Kasumi-1 (cell line): ENCODE results near the gene MS4A8.
"Not testable (repeated sequence)": the region's sequence is repeated elsewhere in the genome, so short reads cannot be mapped to it uniquely, and the experiment has no call there.

Source experiments
- DNase-seq, 2 experiments: peaks; one replicate each; lab custom pipeline; 2025; lab: John Stamatoyannopoulos, UW

The MS4A8 gene

GRCh38 chr11:60725592-60725991 lies 26.2 kb downstream of the MS4A8 start:
- DNase-seq, result no peak

- no peak for DNase-seq
Measured at GRCh38 chr11:60731586-60731985, 32.2 kb downstream of the MS4A8 start.

DNA sequence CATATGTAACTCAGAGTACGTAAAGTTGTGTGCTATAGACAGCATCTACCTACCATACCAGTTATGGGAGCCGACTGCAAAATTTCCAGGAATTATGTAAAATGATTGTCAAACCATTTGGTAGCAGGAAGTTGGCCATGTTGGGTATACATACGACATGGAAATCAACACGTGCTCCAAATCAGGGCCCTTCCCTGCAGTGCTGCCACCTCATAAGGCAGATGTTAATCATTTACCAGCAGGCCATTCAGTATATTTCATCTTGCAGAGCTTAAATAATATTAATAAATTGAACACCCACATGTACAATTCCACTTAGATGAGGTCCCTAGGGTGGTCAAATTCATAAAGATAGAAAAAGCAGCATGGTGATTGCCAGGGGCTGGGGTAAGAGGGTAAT lies 34.9 kb downstream of the MS4A8 start:
- no peak for DNase-seq

DNA sequence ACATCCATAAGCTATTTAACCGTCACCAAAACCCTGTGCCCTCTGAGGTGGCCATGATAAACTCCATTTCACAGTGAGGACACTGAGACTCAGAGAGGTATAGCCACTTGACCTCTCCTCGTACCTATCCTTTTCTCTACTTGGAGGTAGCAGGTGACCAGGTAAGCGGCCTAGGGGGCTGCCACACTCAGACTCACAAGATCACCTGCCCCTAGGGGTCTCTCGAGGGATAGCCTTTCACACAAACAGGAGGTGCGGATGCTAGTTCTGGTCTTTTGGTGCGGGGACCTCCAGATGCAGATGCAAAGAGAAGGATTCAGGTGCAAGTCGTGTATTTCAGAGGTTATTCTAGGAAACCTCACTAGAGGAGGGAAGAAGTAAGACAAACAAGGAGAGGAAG lies 39.7 kb downstream of the MS4A8 start:
- DNase-seq, result no peak

GRCh38 chr11:60740573-60740972 lies 41.2 kb downstream of the MS4A8 start:
- DNase-seq, result no peak

DNA sequence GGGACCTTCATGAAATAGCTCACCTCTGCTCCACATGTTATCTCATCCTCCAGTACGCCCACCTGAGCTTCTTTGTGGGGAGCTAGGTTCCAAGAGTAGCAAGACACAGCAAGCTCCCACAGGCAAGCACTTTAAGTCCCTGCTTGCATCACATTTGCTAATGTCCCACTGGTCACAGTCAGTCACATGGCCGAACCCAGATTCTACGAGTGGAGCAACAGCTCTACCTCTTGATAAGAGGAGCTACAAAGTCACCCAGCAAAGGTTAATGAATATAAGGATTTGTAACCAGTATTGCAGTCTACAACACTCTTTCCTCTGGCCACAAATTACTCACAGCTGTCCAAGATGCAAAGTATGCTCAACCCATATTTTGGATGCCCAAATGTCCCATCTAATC lies 42.0 kb downstream of the MS4A8 start:
- DNase-seq, result no peak

DNA sequence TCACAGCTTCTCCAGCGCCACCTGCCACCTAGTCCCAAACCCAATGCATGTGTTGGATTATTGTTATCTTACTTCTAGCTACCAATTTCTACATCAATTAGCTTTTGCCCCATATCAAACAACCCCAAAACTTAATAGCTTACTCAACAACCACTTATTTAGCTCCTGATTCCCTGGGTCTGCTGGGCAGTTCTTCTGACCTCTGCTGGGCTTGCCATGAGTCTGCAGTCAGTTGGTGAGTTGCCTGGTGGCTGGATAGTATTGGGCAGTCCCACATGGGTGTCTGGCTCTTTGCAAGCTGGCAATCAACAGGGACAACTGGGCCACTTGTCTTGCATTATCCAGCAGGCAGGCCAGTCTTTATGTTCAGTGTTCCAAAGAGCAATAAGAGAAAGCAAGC lies 43.6 kb downstream of the MS4A8 start:
- no peak for DNase-seq

GRCh38 chr11:60744114-60744513 lies 44.7 kb downstream of the MS4A8 start:
- DNase-seq, result no peak

DNA sequence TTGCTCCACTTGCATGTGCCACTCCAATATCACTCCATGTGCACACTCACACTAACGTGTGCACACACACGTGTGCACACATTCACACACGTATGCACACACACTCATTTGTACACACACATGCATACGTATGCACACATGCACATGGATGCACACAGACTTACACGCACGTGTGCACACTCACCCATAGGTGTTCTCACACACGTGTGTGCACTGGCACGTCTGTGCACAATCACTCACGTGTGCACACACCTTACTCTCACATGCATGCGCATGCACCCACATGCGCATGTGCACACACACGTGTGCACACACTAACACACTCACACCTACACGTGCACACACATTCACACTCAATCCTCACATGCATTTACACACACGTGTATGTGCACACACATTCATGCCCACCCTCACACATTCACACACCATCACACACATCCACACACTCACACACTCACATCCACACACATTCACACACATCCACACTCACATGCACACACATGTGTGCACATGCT lies 48.0 kb downstream of the MS4A8 start:
- DNase-seq, result no peak

DNA sequence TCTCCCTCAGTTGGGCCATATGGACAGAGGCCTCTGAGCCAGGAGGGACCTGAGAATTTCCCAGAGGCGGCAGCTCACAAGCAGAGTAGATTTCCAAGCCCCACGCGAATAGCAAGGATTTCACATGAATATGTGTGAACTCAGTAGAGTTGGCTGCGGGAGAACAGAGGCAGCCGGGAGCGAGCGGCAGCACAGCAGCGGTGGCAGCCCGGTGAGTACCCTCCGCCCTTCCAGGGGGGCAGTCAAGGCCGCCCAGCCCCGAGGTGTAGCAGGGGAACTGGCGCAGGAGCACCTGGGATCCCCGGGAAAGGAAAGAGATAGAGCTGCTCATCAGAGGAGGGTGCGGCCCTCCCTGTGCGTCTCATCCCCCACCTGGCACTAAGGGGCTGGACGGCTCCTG lies 48.8 kb downstream of the MS4A8 start:
- DNase-seq, result no peak

DNA sequence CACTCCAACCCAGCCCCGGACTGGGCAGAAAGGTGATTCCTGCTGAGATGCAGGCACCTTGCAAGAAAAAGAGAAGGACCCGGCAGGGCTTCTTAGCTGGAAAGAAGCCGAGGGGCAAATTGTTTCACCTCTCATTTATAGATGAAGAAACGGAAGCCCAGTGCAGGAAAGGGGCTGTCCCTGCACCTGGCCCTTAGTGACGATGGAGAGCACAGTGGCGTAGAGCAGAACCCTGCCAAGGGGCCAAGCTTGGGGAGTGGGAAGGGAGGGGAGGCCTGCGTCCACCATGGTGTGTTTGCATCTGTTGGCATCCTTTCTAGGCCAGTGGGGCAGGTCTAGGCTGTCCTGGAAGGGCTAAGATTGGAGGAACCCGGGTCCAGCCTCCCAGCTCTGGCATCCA lies 49.4 kb downstream of the MS4A8 start:
- DNase-seq, result no peak

GRCh38 chr11:60750911-60751310 lies 51.5 kb downstream of the MS4A8 start:
- no peak for DNase-seq

DNA sequence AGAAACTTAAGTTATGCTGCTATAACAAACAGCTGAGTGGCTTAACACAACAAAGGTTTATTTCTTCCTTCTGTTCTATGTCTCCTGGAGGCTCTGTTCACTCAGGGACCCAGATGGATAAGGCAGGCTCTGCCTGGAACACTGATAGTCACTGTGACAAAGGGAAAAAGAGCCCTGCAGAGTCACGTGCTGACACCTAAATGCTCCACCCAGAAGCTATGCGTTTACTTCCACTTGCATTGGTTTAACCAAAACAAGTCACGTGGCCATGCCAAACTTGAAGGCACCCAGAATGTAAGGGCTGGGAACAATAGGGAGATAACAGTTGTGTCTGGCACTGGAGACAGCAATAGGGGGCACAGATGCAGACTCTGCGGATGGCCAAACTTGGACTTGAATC lies 53.9 kb downstream of the MS4A8 start:
- no peak for DNase-seq

GRCh38 chr11:60754887-60755286 lies 55.5 kb downstream of the MS4A8 start:
- no peak for DNase-seq

GRCh38 chr11:60756307-60757032 lies 57.1 kb downstream of the MS4A8 start, which contains the start of gene MS4A15:
MS4A15 (plus strand) TSS chr11:60756867; CDS start chr11:60763734, 6,867 bp downstream.
- DNase-seq, result peak in 1 of 2 experiments; percentile 16

DNA sequence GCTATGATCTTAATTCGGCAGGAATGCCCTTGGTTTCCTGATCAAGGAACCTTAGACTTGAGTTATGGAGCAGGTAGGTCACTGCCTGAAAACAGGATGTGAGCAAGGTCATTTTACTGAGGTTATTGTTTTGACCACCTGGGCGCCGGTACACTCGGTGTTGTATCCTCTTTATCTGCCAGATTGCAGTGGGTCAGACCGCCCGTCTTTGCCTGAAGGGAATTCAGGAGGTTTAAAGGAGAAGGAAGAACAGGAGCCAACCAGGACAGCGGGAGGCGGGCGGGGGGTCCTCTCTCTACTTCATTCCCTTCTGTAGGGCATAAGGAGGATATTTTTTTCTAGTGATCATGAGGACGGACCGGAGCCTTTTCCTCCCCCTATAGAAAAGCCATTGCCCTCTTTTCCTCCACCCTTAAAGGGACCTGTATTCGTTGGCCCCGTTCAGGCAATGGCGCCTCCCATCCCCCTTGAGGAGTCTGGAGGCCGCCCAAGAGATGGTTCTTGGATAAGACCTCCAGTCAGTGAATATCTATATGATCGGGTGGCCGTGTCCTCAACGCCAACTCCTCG lies 57.9 kb downstream of the MS4A8 start:
- no peak for DNase-seq

- not testable (repeated sequence) for DNase-seq
Measured at GRCh38 chr11:60758671-60759070, 59.3 kb downstream of the MS4A8 start.

DNA sequence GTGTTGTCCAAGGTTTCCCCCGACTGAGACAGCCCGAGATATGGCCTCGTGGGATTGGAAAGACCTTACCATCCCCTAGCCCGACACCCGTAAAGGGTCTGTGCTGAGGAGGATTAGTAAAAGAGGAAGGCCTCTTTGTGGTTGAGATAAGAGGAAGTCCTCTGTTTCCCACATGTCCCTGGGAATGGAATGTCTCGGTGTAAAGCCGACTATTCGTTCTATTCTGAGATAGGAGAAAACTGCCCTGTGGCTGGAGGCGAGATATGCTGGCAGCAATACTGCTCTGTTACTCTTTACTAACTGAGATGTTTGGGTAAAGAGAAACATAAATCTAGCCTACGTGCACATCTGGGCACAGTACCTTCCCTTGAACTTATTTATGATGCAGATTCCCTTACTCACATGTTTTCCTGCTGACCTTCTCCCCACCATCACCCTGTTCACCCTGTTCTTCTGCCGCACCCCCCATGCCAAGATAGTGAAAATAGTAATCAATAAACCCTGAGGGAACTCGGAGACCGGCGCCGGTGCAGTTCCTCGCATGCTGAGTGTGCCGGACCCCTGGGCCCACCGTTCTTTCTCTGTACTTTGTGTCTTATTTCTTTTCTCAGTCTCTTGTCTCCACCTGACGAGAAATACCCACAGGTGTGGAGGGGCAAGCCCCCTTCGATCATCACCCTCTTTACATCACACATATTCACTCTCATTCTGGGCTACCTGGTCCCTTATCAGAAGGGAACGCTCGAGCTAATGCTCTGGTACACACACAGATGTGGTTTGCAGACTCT lies 60.2 kb downstream of the MS4A8 start:
- peak; percentile 50 to 66 for DNase-seq

GRCh38 chr11:60761436-60762190 lies 62.2 kb downstream of the MS4A8 start:
- DNase-seq, result peak; percentile 6 to 29

DNA sequence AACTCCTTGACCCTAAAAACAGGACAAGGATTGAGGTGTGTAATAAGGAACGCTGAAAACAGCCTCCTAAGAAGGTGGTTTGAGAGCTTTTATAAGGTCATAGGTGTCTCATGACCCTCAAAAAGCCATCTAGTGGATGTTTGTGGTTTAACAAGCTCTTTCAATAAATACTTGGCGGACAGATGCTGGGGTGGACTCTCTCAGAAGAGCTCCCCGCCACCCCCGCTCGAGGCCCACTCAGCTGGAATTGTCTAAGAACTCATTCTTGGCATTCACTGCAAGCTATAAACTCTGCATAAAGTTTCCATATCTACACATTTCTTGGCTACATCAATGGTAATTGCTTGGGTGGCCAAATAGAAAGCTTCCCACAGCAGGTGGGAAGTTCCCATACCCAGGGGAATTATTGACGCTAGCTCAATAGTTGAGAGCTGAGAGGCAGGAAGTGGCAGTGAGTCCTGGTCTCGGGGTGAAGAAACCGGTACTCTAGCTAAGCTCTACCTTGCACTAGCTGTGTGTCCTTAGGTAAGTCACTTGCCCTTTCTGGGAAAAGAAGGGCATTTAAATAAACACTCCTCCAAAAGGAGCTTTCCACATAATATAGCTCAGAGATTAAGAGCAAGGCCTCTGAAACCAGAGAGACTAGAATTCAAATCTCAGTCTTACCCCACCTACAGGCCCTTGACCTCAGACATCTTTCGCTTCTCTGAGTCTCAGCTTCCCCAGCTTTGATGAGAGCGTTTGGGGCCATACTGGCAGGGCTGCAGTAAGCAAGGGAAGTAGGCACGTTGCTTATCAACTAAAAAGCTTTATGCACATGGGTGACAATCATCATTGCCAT lies 63.7 kb downstream of the MS4A8 start:
- peak; percentile 4 to 11 for DNase-seq

- DNase-seq, result no peak
Measured at GRCh38 chr11:60763692-60764369, 64.4 kb downstream of the MS4A8 start.
